ENCODE results near the gene POGLUT3. TPM values are rescaled to one million over a fixed set of nuclear protein-coding genes. Genes with fewer than 3 reads are reported as not detected.

POGLUT3 gene
- total RNA-seq, 2 experiments from 2014 or later = 5.5 to 5.9 TPM

GRCh38 chr11:108453207-108453835 is 44.9 kb downstream of the POGLUT3 start:
- Histone ChIP-seq H3K36me3 (ENCODE audit: insufficient read depth, low read length) (no peaks in the 10 kb centered on the region), H3K4me3 (ENCODE audit: low read length) (no peak overlapping the region), H3K9me3 (ENCODE audit: control insufficient read depth in 1 of 2, insufficient read depth in 1 of 2, low read length in 2 of 2) (peaks cover 0 to 7% of the 10 kb centered on the region in 2 experiments), H3K27me3 (ENCODE audit: control insufficient read depth in 1 of 2, insufficient read depth in 2 of 2, low read length in 2 of 2) (no peaks in the 10 kb centered on the region), H3K4me1 (ENCODE audit: insufficient read depth, low read length) (no peaks in the 10 kb centered on the region), H3K27ac (ENCODE audit: low read depth in 1 of 2, low read length in 2 of 2) (no peak overlapping the region)
- ChIA-PET CTCF (no interaction called here), POLR2A (no interaction called here)
- peaks cover 31% of the 10 kb centered on the region for H3K36me3 Mint-ChIP-seq (ENCODE audit: low read depth)
- H3K4me1 Mint-ChIP-seq (ENCODE audit: low read depth) = no peaks in the 10 kb centered on the region
- no peak for DNase-seq
- intact Hi-C loops (cut with DNase I, micrococcal nuclease) = no loop called here
- no peak overlapping the region for H3K4me3 Mint-ChIP-seq
- no peak overlapping the region for H3K27ac Mint-ChIP-seq
- no peak for ATAC-seq (ENCODE audit: poor library complexity)
- H3K27me3 Mint-ChIP-seq = no peaks in the 10 kb centered on the region
- peaks cover 7% of the 10 kb centered on the region for H3K9me3 Mint-ChIP-seq
- no peak for TF ChIP-seq CTCF (IDR thresholded peaks at IDR 0.05)

Other genes starting within 250 kb of the POGLUT3 start
- gene C11orf65, start 30.9 kb downstream of the POGLUT3 start, total RNA-seq = under 1 TPM; 0.30 to 0.75 TPM
- gene EXPH5, start 95.4 kb upstream of the POGLUT3 start, total RNA-seq = 1 to 10 TPM; 2.0 to 3.7 TPM
- 10 to 100 TPM; 15.0 to 15.4 TPM for gene DDX10, start 166.7 kb upstream of the POGLUT3 start, total RNA-seq

All from CD4-positive, alpha-beta T cell (primary cell).